ENCODE data around the gene KPNA1. TPM values are rescaled to one million over a fixed set of nuclear protein-coding genes. Genes with fewer than 3 reads are reported as not detected.

The KPNA1 gene
- total RNA-seq, 2 donors from 2014 or later, result 30.7 to 59.2 TPM

- ATAC-seq (ENCODE audit: insufficient number of reproducible peaks, low FRiP score, low read depth) (no peak), DNase-seq (ENCODE audit: low spot score) (no peak)
- TF ChIP-seq CTCF (IDR thresholded peaks at IDR 0.05), result no peak
- Histone ChIP-seq H3K27me3 (replicated peaks; ENCODE audit: insufficient read depth) (no peaks in the 10 kb centered on the region), H3K4me3 (no peak overlapping the region), H3K36me3 (peaks cover 17% of the 10 kb centered on the region), H3K27ac (no peak overlapping the region), H3K9me3 (no peaks in the 10 kb centered on the region), H3K4me1 (ENCODE audit: control insufficient read depth in 1 of 2, low read depth in 2 of 2) (peaks cover 11 to 35% of the 10 kb centered on the region in 2 donors)
Observed at GRCh38 chr3:122560680-122561079, 45.9 kb upstream of the KPNA1 start.

GRCh38 chr3:122559906-122560305 is 45.2 kb upstream of the KPNA1 start:
- Histone ChIP-seq H3K27me3 (replicated peaks; ENCODE audit: insufficient read depth) (no peaks in the 10 kb centered on the region), H3K9me3 (no peaks in the 10 kb centered on the region), H3K36me3 (peaks cover 24% of the 10 kb centered on the region), H3K4me1 (ENCODE audit: control insufficient read depth in 1 of 2, low read depth in 2 of 2) (peaks cover 11 to 32% of the 10 kb centered on the region in 2 donors), H3K27ac (no peak overlapping the region), H3K4me3 (no peak overlapping the region)
- ATAC-seq (ENCODE audit: insufficient number of reproducible peaks, low FRiP score, low read depth) (no peak), DNase-seq (ENCODE audit: low spot score) (no peak)
- TF ChIP-seq CTCF (IDR thresholded peaks at IDR 0.05), result no peak

DNA sequence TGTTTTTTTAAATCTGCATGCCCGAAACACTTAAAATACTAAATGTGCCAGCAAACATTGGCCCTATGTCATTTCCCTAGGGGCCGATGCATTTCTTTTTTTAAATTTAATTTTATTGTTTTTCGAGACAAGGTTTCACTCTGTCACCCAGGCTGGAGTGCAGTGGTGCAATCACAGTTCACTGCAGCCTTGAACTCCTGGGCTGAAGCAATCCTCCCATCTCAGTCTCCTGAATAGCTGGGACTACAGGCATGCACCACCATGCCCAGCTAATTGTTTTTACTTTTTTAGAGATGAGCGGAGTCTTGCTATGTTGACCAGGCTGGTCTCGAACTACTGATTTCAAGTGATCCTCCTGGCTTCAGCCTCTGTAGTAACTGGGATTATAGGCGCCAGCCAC is 43.9 kb upstream of the KPNA1 start:
- Histone ChIP-seq H3K36me3 (peaks cover 27% of the 10 kb centered on the region), H3K4me1 (ENCODE audit: control insufficient read depth in 1 of 2, low read depth in 2 of 2) (peaks cover 11 to 28% of the 10 kb centered on the region in 2 donors), H3K27me3 (replicated peaks; ENCODE audit: insufficient read depth) (no peaks in the 10 kb centered on the region), H3K27ac (no peak overlapping the region), H3K9me3 (no peaks in the 10 kb centered on the region), H3K4me3 (no peak overlapping the region)
- no peak for TF ChIP-seq CTCF (IDR thresholded peaks at IDR 0.05)
- no peak for ATAC-seq (ENCODE audit: insufficient number of reproducible peaks, low FRiP score, low read depth)
- no peak for DNase-seq (ENCODE audit: low spot score)

- Histone ChIP-seq H3K27me3 (replicated peaks; ENCODE audit: insufficient read depth) (no peaks in the 10 kb centered on the region), H3K9me3 (no peaks in the 10 kb centered on the region), H3K36me3 (peaks cover 31% of the 10 kb centered on the region), H3K4me1 (ENCODE audit: control insufficient read depth in 1 of 2, low read depth in 2 of 2) (peaks cover 3 to 16% of the 10 kb centered on the region in 2 donors), H3K27ac (no peak overlapping the region), H3K4me3 (no peak overlapping the region)
- TF ChIP-seq CTCF (IDR thresholded peaks at IDR 0.05), result no peak
- DNase-seq (ENCODE audit: low spot score), result no peak
- ATAC-seq (ENCODE audit: insufficient number of reproducible peaks, low FRiP score, low read depth), result no peak
Observed at GRCh38 chr3:122557356-122557755, 42.6 kb upstream of the KPNA1 start.

- Histone ChIP-seq H3K36me3 (peaks cover 40% of the 10 kb centered on the region), H3K9me3 (no peaks in the 10 kb centered on the region), H3K4me1 (ENCODE audit: control insufficient read depth in 1 of 2, low read depth in 2 of 2) (no peaks in the 10 kb centered on the region), H3K27me3 (replicated peaks; ENCODE audit: insufficient read depth) (no peaks in the 10 kb centered on the region), H3K27ac (no peak overlapping the region), H3K4me3 (no peak overlapping the region)
- TF ChIP-seq CTCF (IDR thresholded peaks at IDR 0.05), result no peak
- DNase-seq (ENCODE audit: low spot score) (no peak), ATAC-seq (ENCODE audit: insufficient number of reproducible peaks, low FRiP score, low read depth) (no peak)
Observed at GRCh38 chr3:122555275-122556071, 40.7 kb upstream of the KPNA1 start.
